Non-pigmented ciliary epithelial cell (primary cell): Measurements from ENCODE around the gene C2orf68.
"Not testable (repeated sequence)": the region's sequence is repeated elsewhere in the genome, so short reads cannot be mapped to it uniquely, and the experiment has no call there.

Experiments
- DNase-seq: peaks from one replicate; pipeline ENCODE4 v3.0.0-alpha.2; 2010; ENCODE audit warnings: low read depth

Gene C2orf68

GRCh38 chr2:85631316-85631715 lies 19.4 kb upstream of the C2orf68 start:
- DNase-seq = no peak

DNA sequence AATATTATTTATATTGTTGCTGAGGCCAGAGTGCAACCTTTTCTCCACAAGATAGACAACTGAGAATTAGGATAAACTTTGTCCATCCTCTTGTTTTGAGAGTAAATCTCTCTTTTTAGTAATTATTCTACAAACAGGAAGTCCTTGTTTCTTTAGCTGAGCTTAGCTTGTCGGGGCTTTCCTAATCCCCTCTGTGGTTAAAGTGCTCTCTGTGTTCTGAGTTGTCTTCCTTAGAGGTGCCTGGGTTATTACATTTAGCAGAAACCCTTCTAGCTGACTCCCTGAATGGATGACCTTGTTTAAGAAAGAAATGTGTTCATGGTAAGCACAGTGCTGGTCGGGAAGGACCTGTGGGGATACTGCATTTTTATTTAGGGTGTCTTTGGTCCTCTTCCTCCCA lies 16.8 kb upstream of the C2orf68 start:
- no peak for DNase-seq

DNA sequence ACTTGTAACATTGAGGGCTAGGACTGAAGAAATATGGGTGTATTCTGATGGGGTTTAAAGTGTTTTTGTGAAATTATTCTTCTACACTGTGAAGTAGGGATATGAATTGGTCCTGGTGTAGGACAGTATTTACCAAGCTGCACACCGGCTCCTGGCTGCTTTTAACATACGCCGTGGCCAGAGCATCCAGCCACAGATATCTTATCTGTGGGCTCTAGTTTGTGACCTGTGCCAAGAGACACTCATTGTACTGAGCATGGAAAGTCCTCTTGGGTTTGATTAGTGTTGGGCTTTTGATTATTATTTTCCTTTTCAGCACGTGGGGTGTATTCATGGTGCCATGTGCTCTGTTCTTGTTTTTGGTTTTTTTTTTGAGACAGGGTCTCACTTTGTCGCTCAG lies 12.1 kb upstream of the C2orf68 start:
- no peak for DNase-seq

GRCh38 chr2:85621338-85621737 lies 9.5 kb upstream of the C2orf68 start:
- DNase-seq = no peak

- DNase-seq = no peak
Measured at GRCh38 chr2:85619617-85620016, 7.8 kb upstream of the C2orf68 start.

DNA sequence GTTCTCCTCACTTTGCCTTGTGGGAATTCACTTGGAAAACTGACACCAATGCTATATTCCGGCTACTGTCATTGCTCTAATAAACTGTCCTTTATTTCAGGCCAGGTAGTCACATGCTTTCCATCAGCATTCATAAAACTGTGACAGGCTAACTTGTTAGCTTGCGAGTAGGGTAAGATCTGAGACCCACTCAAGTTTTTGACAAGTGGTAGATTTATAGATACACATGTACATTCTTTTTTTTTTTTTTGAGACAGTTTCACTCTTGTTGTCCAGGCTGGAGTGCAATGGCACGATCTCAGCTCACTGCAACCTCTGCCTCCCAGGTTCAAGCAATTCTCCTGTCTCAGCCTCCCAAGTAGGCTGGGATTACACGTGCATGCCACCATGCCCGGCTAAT lies 5.9 kb upstream of the C2orf68 start:
- DNase-seq = not testable (repeated sequence)

DNA sequence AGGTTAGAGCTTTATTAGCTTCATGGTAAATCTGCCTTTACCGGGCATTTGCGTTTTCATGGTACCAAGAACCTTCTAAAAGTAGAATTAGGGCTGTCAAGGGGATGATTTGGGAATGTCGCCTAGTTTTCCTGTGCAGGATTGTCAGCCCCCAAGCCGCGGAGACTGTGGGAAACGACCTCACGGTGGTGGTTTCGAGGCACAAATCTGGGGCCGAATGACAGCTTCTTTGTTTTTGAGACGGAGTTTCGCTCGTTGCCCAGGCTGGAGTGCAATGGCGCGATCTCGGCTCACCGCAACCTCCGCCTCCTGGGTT lies 3.5 kb upstream of the C2orf68 start:
- DNase-seq = no peak

DNA sequence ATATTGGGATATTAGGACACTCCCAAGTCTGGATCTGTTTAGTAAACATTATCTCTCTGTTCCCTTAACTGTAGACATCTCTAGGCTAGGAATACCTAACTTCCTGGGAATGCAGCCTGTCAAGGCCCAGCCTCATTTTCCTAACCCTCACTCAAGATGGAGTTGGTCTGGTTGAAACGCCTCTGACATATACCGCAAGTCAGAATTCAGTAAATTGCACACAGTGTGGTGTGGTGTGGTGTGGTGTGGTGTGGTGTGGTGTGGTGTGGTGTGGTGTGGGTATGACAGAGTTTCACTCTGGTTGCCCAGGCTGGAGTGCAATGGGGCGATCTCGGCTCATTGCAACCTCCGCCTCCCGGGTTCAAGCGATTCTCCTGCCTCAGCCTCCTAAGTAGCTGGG lies 2.9 kb upstream of the C2orf68 start:
- not testable (repeated sequence) for DNase-seq

DNA sequence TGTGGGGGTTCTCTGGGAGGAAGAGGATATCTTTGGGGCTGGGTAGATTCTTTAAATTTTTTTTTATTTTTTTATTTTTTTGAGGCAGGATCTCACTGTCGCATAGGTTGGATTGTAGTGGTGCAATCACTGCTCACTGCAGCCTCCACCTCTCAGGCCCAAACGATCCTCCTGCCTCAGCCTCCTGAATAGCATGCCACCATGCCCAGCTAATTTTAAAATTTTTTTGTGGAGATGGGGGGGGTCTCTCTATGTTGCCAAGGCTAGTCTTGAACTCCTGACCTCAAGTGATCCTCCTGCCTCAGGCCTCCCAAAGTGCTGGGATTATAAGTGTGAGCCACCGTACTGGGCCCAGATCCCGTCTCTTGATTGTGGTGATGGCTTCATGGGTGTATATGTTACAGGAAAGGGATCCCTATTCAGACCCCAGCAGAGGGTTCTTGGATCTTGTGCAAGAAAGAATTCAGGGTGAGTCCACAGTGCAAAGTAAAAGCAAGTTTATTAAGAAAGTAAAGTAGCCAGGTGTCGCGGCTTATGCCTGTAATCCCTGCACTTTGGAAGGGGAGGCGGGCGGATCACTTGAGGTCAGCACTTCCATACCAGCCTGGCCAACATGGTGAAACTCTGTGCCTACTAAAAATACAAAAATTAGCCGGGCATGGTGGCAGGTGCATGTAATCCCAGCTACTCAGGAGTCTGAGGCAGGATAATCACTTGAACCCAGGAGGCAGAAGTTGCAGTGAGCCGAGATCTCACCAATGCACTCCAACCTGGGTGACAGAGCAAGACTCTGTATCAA lies 2.0 kb upstream of the C2orf68 start:
- DNase-seq = no peak

DNA sequence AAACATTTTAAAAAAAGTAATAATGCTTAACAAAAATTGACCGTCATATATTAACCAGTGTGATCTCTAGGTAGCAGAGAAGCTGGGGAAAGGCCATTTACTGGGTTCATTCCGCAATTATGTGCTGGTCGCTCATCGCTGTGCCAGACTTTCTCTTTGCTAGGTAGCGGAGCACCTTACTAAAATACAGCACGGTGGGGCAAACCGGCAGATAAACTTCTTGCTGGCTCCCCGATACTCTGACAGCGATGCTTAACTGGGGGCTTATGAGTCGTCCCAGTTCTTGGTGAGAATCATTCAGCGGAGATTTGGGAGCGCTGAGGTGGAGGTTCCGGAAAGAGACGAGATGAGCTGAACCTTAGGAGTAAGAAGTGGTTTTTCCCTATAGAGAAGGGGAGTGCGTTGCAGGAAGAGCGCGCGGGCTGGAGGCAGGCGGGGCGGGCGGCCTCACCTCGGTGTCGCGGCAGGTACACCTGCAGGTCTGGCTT lies 605 bp downstream of the C2orf68 start:
- DNase-seq = no peak

DNA sequence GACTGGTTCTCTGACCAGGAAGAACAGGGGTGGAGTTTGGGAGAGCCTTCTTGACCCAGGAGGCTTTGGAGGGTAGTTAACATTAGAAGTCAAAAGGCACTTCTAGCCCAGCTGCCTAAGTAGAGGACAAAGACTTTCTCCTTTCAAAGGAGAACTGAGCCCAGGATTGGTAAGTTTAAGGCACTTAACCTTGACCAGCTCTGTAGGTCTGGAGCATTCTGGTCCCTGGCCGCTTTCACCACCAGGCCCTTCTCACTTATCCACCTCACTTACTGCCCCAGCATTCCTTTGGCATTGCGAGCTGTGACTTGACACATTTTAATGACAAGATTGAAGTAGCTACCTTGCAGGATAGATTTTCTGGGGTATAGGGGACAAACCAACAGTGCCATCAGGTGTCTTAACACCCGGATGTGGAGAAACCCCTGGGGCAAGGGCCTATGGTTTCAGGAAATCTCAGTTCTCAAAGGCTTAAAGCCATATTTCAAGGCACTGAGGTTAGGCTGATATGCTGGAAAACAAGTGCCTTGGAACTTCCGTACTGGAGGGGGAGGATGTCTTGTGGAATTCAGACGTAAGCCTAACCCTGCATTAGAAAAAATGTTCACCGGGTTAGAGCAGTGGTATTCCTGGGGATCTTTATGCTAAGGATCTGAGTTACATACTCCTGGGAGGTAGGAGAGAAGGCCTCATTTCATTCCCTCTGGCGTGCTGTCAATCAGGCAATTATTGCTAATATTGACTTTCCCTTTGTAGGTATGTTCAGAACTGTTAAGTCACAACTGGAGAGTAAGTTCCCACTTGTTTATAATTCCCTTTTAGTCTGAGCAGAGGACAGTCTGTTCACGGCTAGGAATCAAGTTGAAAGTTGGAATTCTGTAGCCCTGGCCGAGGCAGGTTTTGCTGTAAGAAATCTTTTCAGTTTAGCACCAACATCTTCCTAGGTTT lies 4.3 kb downstream of the C2orf68 start:
- DNase-seq = no peak

- DNase-seq = no peak
Measured at GRCh38 chr2:85606116-85606455, 5.8 kb downstream of the C2orf68 start.

- DNase-seq = peak; percentile 84
Measured at GRCh38 chr2:85605406-85606115, 6.3 kb downstream of the C2orf68 start.

GRCh38 chr2:85604568-85605339 lies 7.1 kb downstream of the C2orf68 start:
- no peak for DNase-seq

GRCh38 chr2:85604133-85604444 lies 7.8 kb downstream of the C2orf68 start:
- DNase-seq = not testable (repeated sequence)

DNA sequence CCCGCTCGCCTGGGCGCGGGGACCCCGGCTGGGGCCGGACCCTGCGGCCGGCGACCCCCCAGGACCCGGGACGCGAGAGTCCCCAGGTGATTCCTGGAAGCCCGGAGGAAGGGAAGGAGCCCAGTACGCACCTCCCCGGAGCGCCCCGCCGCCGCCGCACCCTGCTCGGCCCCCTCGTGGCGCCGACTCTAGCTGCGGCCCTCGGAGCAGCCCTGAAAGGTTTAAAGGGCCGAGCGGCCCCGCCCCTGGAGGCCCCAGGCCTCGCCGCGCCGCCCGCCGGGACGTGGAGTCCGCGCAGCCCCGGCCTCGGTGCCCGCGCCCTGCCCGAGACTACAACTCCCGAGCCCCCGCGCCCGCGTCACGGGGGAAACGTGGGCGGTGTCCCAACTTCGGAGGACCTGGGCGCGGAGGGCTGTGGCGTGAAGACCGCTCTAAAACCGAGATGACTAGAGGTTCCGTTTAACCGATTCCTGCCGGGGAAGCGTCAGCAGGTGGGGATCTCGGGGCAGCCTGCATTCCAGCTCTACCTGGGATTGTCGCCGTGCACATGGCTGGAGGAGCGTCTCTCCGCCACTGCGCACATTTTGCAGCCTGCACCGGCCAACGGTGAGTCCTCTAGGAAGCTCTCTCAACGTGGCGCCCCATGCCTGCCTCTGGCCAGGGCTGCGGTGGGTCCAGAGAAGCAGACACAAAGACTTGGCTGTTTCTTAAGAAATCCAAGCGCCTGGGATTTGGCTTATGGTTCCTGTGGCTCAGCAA lies 9.2 kb downstream of the C2orf68 start, which contains the start of gene TMEM150A:
Gene TMEM150A (minus strand): TSS at position 223 of the 759 bp plus-strand sequence. CDS start 750 bp downstream, outside the sequence.
- no peak for DNase-seq

DNA sequence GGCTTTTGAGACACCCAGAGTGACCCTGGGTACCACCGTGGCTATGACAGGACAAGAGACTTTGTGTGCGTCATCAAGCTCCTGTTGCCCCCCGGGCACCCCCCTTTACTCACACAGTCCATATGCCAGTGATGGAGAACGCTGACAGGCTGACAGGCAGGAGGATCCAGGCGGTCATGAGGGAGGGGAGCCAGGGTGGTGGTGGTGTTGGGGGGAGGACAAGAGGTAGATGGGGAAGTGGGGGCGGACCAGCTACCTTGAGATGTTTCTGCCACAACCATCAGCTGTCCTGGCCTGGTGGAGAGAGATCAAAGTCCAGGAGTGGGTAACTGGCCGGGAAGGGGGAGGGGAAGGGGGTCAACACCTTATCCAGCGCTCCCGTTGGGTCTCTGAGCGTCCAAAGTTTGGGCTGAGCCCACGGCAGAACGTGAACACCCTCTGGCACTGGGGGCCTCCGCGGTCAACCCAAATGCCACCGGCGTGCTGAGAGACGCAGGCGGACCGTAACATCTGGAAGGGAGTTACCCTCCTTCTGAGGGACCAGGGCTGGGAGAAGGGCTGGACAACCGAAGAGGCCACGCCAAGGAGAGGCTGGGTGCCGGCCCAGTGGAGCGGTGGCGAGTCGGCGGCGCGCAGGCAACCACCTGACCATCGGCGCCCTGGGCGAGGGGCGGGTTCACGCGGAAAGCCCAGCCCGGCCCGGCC lies 9.9 kb downstream of the C2orf68 start:
- DNase-seq = no peak

DNA sequence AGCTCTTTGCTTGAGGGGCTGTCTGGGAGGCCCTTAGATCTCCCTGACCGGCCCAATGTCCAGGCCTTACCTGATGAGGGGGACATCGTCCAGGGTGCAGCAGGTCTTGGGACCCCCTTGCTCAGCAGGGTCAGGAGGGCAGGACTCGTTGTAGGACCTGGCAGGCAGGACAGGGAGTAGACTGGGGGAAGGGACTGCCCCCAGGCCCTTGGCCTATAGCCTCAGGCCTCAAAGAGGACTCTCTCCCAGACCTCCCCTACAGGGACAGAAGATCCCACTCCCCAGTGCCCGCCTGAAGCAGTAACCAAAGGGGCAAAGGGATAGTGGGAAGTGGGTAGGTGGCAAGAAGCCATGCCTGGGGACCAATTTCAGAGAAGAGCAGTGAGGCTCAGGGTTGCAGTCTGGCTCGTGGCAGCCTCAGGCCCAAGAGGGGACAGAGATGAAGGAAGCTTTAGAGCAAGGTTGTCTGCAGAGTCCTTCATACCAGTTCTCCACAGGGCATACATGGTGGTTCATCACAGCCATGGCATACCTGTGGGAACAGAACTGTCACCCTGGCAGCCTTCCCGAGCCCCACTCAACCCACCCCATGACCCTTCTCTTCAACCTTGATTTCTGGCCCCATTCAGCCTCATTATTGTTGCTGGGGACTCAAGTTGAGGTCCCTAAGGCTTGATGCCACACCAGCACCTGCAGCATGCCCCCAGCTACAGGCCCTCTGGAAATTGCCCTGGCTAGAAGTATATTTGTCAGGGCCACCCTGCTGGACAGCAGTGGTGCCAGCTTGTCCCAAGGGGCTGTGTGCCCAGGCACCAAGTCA lies 10.7 kb downstream of the C2orf68 start:
- DNase-seq = no peak

DNA sequence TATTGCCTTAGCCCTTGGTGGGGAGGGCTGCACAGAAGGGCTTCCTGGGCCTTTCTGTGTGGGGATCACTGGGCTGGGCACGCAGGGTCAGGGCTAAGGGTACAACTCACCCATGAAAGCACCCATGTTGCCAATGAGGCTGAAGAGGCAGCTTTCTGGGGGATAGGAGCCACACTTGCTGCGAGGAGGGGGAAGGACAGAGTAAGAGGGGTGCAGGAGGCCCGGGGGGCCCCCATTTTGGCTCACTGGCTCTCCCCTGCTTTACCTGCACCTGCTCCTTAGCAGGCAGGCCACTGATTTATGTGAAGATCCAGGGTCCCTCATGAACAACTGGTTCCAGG lies 11.7 kb downstream of the C2orf68 start:
- no peak for DNase-seq
